ENCODE results near the gene SMIM3.
"Not testable (repeated sequence)": the region's sequence is repeated elsewhere in the genome, so short reads cannot be mapped to it uniquely, and the experiment has no call there.

The SMIM3 gene

DNA sequence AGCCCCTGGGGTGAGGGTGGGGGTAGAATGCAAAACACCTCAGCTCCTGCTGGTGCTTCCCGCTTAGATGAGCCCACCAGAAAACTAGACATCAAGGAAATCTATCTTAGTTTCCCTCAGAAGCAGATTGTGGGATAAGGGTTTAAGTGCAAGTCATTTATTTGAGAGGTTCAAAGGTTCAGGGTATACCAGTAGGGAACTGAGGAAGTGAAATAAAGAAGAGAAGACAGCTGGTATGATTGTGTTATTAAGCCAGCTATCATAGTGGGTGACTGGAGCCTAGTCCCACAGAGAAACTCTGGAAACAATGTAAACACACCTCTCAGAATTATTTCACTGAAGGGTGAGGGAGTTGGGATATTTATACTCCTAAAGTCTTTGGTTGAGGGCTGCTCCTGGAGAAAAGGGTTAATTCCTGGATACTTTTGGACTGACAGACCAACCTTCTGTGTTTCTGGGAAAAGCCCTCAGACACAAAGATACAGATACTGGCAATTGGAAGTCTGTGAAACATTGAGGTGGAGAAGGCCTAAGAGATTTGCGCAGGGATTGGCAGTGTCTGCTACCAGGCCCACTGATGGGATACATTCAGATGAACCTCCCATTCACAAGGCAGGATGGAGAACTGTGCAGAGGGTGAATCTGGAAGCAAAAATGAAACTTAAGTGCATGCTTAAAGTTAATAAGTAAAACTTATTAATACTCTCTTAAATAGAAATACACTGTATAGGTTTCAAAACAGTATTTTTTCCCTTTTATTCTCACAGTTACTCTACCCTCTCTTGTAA lies 13.4 kb upstream of the SMIM3 start:
- DNase-seq = no peak

- DNase-seq = no peak
These were observed 12.8 kb upstream of the SMIM3 start for GRCh38 chr5:150765799-150766169.

DNA sequence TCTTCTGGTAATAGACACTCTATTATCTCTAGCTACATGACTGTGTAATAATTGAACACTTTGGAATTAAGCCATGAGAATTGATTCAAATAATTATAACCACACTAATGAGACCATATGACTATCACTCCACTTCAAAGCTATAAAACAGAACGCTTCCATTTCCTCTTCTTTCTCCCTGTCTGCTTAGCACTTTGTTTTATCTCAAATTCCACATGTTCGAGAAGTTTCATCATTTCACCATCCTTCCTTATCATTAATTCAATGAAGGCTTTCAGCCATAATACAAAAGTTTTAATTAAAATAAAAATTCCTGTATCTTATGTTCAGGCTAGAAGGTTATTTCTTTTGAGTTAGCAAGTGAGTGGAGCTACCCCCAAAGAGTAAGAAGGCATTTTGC lies 12.3 kb upstream of the SMIM3 start:
- DNase-seq = no peak

DNA sequence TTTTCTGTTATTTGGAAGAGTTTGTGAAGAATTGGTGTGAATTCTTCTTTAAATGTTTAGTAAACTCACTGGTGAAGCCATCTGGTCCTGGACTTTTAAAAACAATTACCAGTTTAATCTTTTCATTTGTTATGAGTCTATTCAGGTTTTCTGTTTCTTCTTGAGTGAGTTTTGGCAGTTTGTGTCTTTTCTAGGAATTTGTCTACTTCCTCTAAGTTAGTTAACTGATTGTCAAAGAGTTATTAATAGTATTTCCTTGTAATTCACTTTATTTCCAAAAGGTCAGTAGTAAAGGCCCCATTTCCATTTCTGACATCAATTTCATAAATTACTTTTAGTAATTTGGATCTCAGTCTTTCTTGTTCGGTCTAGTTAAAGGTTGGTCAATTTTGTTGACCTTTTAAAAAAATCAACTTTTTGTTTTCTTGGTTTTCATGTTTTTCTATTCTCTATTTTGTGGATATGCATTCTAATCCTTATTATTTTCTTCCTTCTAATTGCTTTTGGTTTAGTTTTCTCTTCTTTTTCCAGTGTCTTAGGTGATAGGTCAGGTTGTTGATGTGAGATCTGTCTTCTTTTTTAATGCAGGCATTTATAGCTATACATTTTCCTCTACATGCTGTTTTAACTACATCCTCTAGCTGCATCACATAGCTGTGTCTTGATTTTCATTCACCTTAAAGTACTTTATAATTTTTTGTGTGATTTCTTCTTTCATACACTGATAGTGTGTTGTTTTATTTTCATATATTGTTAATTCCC lies 7.3 kb upstream of the SMIM3 start:
- DNase-seq = no peak

DNA sequence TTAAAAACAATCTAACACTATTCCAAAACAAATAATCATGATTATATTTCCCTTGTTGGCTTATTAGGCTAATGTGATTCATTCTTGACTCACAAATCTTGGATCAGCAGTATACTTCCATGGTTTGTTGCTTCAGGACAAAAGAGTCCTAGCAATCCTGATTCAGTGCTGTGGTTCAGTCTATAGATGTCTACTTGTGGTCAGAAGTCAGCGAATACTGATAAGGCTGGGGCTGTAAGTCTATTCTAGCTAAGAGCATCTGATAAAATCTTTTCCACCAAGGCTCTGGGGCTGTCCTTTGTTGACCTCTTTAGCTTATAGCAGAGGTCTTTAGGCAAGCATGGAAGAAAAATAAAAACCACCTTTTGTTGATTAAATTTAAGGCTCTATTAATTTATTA lies 4.4 kb upstream of the SMIM3 start:
- no peak for DNase-seq

- DNase-seq = no peak
These were observed 872 bp upstream of the SMIM3 start for GRCh38 chr5:150777685-150778084.

DNA sequence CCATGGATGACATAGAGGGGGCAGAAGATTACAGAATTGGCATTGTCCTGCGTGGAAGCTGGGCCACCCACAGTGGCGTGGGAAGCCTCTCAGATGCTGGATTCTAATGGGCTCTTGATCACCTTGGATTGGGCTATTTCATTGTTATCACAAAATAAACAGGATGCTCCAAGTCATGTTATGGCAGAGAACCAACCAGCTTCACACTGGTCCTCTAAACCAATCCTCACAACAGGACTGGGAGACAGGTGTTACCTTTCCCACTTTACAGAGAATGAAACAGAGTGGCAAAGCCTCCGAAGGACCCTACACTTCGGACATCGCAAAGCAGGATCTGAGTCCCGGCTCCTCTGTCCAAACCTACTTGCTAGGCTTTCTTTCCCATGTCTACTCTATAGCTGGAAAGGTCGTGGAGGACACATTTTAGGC lies 455 bp upstream of the SMIM3 start:
- DNase-seq = no peak

DNA sequence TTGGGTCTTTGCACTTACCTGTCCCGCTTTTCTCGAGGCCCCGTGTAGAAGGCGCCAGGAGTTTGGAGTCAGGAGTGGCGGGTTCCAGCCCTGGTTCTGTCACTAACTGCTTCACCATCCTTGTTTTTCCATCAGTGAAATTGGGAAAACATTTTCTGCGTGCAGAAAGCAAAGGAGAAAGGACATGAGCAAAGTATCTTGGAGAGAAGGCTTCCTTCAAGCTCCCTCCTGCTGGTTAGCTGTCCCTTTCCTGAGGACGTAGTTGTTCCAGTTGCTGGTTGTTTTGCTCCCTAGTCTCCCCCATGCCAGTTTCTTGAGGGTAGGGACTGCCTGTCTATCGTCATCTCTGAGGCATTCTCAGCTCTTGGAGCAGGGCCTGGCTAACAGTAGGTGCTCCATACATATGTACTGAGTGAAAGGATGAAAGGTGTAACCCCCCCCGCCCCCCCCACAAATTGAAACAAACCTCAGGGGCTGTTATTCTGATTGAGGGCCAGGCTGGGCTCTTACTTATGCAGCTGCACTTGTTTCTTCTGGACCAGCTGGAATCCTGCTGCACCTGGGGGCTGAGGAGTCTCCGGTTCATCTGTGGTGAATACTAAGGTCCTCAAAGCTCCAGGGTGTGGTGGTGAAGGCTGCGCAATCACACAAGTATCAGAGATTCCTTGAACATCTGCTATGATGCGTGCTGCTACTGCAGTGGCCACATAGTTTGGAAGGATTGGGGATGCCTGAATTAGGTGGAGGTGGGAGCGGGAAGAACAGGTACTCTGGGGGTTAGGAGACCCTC lies 1.0 kb downstream of the SMIM3 start:
- DNase-seq = no peak

DNA sequence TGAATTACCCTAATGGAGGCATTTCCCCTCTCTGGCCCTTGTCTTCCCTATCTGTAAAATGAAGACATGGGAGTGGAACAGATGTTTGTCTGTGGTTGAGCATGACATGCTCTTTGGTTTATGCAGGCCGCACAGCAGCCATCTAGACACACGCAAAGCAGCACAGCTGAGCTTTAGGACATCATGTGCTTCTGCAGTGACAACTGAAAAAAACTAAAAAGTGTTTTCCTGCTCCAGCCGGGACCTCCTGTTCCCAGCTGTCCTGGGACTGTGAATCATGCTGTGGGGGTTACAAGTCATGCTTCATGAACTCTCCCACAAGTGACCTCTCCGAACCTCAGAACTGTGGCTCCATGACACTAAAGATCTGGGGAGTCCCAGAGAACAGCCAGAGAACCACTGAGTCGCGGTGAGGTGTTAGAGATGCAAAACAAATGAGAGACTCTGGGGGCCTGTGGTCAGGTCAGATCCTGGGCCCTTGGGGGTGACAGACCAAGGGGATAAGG lies 1.7 kb downstream of the SMIM3 start:
- DNase-seq = no peak

GRCh38 chr5:150780816-150781221 lies 2.3 kb downstream of the SMIM3 start:
- no peak for DNase-seq

GRCh38 chr5:150781706-150782614 lies 3.4 kb downstream of the SMIM3 start:
- DNase-seq = no peak

GRCh38 chr5:150782850-150783249 lies 4.3 kb downstream of the SMIM3 start:
- no peak for DNase-seq

DNA sequence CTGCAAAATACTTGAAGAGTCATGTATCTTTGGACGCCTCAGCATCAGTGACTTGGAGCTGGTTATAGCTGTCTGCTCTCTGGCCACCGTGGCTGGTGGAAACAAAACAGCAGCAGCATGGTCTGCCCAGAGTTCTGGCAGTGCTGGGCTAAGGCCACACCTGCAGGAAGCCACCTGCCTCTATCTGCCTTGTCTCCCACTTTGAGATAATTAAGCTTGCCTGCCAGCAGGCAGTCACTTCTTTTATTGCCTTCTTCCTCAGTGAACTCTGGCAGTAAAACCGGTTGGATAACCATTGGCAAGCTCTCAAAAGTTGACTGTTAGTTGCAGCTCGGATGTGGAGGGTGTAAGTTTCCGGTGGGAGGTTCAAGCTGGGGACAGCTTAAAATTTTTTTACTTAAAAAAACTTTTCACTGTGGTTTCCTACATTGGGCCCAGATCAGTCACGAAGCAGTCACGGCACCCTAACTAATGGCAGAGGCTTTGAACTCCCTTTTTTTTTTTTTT lies 4.9 kb downstream of the SMIM3 start:
- DNase-seq = no peak

DNA sequence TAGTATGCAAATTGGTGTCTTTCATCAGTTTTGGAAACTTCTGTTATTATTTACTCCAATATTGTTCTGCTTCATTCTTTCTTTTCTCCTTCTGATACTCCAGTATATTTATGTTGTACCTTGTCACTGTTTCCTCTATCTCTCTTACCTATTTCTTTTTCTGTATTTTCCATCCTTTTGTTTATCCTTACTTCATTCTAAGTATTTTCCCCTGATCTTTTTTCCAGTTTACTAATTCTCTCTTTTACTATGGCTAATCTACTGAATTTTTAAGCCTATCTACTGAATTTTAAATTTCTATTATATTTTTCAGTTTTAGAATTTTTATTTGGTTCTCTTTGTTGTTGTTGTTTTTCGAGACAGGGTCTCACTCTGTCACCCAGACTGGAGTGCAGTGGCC lies 7.4 kb downstream of the SMIM3 start:
- DNase-seq = no peak

- no peak for DNase-seq
These were observed 8.3 kb downstream of the SMIM3 start for GRCh38 chr5:150786876-150787275.

DNA sequence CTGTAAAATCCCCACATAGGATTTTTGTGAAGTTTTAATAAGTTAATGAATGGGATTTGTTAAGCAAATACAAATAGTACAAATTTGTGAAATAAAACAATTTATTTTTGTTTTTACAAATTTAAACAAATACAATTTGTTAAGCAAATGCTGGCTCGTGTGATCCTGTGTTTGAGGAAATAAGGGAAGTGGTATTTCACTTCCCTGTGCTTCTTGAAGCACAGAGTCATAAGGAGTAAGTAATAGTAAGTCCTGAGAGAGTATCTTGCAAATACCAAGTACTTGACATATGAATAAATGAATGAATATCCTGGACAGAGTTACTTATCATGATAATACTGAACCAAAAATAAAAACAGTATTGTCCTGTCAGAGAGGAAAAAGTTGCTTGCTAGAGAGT lies 9.1 kb downstream of the SMIM3 start:
- DNase-seq = no peak

DNA sequence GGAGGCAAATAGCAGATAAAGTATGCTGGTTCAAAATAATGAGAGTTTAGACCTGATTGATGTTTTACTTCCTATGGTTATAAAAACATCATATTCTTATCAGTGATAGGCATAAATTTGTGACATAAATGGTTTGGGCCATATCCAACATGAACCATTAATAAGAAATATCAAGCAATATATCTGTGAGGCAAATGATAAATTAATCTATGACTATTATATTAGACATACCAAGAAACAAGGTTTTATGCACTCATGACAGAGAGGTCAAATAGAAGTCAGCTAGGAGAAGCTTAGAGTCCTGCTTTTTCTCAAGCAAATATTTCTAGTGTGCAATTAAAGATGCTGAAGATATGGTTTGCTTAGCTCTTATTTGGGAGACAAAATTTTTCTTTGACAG lies 10.4 kb downstream of the SMIM3 start:
- DNase-seq = no peak

DNA sequence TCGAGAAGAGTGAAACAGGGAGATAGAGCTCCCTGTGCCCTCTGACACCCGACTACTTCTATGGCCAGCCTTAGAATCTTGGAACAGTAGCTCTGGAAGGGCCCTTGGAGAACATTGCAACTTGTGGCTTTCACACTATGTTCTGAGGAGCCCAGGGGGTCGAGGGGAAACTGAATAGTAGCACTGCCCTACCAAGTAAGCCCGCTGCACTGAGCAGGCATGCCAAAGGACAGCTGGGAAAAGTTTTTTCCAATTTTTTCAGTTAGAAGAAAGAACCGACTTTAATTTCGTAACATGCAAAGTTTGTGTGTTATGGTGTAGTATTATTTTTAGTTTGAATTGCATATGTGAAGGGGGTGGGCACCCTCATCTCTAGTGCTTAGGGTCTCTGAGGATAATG lies 10.9 kb downstream of the SMIM3 start:
- no peak for DNase-seq

DNA sequence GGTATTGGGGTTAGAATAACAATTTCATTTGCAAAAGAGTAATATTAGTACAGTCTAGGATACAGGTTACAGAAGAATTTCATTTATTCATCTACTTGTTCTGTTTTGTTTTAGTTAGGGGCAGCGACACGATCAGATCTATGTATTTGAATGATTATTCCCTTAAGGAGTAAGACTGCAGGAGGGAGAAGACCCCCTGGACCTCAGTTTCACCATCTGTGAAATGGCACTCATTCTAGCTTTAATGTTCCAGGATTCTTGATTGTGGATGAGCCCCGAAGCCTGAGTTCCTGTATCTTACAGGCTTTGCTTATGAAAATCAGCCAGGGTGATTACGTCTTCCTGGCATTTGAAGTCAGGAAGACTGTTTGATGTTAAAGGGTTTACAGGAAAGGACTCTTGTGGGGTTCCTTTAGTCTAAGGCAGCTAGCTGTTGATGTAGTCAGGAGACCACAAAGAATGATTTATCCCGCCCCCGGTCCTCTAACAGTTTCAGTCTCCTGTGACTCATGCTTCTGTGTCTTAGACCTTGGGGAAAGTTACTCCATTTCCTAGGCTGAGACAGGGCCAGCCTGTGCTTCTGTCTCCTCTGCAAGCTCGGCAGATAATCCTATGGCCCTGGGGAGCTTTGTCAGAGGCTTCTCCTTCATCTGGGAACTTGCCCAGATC lies 11.5 kb downstream of the SMIM3 start:
- no peak for DNase-seq

- no peak for DNase-seq
These were observed 13.0 kb downstream of the SMIM3 start for GRCh38 chr5:150791536-150791935.

GRCh38 chr5:150793423-150793888 lies 14.9 kb downstream of the SMIM3 start:
- DNase-seq = not testable (repeated sequence)

All from hippocampal formation (tissue), 2 donors.